KBM-7 (cell line): ENCODE data around the gene ARHGEF39.

Experiments
- DNase-seq: peaks from one replicate; pipeline ENCODE4 v3.0.0-alpha.2; 2015
- in situ Hi-C: fragments of 300-500 bp; cut with MboI; formaldehyde crosslinking; loops from 2 replicates; pipeline ENCODE4 v1.14.3; 2020; ENCODE audit warnings: low sequenced_read_pairs, low pct_unique_long_range_greater_than_20kb, mixed read lengths

Gene ARHGEF39

GRCh38 chr9:35680331-35681105 is 15.5 kb upstream of the ARHGEF39 start:
- no peak for DNase-seq
- in situ Hi-C loops: no loop called here

DNA sequence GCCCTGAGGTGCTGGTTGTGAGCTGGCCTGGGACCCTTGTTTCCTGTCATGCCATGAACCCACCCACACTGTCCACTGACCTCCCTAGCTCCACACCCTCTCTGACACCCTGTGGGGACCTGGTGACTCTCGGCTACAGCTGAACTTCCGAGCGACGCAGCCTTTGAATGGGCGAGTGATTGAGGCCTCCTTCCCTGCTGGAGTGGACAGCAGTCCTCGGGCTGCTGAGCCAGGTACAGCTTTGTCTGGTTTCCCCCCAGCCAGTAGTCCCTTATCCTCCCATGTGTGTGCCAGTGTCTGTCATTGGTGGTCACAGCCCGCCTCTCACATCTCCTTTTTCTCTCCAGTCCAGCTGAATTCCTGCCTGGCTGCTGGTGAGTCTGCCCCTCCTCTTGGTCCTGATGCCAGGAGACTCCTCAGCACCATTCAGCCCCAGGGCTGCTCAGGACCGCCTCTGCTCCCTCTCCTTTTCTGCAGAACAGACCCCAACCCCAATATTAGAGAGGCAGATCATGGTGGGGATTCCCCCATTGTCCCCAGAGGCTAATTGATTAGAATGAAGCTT is 14.9 kb upstream of the ARHGEF39 start:
- no peak for DNase-seq
- in situ Hi-C loops: no loop called here

DNA sequence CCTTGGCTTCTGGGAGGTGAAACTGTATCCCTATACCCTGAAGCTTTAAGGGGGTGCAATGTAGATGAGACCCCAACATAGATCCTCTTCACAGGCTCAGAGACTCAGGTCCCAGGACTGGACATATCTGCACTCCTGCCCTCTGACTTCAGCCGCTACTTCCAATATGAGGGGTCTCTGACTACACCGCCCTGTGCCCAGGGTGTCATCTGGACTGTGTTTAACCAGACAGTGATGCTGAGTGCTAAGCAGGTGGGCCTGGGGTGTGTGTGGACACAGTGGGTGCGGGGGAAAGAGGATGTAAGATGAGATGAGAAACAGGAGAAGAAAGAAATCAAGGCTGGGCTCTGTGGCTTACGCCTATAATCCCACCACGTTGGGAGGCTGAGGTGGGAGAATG is 14.1 kb upstream of the ARHGEF39 start:
- in situ Hi-C loops: no loop called here
- no peak for DNase-seq

DNA sequence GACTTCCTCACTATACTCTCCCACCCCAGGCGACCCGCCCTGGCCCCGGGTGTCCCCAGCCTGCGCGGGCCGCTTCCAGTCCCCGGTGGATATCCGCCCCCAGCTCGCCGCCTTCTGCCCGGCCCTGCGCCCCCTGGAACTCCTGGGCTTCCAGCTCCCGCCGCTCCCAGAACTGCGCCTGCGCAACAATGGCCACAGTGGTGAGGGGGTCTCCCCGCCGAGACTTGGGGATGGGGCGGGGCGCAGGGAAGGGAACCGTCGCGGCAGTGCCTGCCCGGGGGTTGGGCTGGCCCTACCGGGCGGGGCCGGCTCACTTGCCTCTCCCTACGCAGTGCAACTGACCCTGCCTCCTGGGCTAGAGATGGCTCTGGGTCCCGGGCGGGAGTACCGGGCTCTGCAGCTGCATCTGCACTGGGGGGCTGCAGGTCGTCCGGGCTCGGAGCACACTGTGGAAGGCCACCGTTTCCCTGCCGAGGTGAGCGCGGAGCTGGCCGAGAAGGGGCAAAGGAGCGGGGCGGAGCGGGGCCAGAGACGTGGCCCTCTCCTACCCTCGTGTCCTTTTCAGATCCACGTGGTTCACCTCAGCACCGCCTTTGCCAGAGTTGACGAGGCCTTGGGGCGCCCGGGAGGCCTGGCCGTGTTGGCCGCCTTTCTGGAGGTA is 10.9 kb upstream of the ARHGEF39 start:
- in situ Hi-C loops: no loop called here
- DNase-seq: no peak

- no peak for DNase-seq
- in situ Hi-C loops: no loop called here
Measured at GRCh38 chr9:35675204-35675603, 10.2 kb upstream of the ARHGEF39 start.

DNA sequence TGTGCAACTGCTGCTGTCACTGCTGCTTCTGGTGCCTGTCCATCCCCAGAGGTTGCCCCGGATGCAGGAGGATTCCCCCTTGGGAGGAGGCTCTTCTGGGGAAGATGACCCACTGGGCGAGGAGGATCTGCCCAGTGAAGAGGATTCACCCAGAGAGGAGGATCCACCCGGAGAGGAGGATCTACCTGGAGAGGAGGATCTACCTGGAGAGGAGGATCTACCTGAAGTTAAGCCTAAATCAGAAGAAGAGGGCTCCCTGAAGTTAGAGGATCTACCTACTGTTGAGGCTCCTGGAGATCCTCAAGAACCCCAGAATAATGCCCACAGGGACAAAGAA is 9.0 kb upstream of the ARHGEF39 start:
- no peak for DNase-seq
- in situ Hi-C loops: no loop called here

DNA sequence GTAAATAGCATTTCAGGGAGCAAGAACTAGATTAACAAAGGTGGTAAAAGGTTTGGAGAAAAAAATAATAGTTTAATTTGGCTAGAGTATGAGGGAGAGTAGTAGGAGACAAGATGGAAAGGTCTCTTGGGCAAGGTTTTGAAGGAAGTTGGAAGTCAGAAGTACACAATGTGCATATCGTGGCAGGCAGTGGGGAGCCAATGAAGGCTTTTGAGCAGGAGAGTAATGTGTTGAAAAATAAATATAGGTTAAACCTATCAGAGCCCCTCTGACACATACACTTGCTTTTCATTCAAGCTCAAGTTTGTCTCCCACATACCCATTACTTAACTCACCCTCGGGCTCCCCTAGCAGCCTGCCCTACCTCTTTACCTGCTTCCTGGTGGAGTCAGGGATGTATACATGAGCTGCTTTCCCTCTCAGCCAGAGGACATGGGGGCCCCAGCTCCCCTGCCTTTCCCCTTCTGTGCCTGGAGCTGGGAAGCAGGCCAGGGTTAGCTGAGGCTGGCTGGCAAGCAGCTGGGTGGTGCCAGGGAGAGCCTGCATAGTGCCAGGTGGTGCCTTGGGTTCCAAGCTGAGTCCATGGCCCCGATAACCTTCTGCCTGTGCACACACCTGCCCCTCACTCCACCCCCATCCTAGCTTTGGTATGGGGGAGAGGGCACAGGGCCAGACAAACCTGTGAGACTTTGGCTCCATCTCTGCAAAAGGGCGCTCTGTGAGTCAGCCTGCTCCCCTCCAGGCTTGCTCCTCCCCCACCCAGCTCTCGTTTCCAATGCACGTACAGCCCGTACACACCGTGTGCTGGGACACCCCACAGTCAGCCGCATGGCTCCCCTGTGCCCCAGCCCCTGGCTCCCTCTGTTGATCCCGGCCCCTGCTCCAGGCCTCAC is 8.4 kb upstream of the ARHGEF39 start, which contains the start of gene CA9:
Gene CA9 (plus strand): TSS at position 797 of the 893 bp plus-strand sequence. CDS start 32 bp downstream, at position 829.
- in situ Hi-C loops: no loop called here
- no peak for DNase-seq

- no peak for DNase-seq
- in situ Hi-C loops: loop anchor here (10.0 kb wide), 1 partner anchor 55 kb away; no protein-coding TSS in a partner anchor
Measured at GRCh38 chr9:35669331-35670145, 4.5 kb upstream of the ARHGEF39 start.

DNA sequence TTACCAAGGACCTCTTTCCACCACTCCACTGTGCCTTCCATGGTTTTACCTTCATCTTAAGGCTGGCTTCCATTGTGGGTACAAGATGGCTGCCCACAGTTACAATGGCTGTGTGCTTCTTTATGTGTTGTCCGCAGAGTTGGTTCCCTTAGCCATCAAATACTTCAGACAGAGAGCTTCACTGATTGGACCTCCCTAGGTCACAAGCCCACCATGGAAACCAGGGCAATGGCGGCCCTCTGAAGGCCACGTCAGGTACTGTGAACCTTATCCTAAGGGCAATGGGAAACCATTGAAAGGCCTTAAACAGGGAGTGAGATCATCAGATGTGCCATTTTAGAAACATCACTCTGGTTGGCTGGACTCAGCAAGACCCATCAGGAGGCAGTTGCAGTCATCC is 2.9 kb upstream of the ARHGEF39 start:
- in situ Hi-C loops: loop anchor here (10.0 kb wide), 1 partner anchor 57 kb away; no protein-coding TSS in a partner anchor
- DNase-seq: no peak

GRCh38 chr9:35666549-35666948 is 1.6 kb upstream of the ARHGEF39 start:
- DNase-seq: no peak
- in situ Hi-C loops: loop anchor here (10.0 kb wide), 1 partner anchor 58 kb away; no protein-coding TSS in a partner anchor

GRCh38 chr9:35666045-35666444 is 1.1 kb upstream of the ARHGEF39 start:
- DNase-seq: no peak
- in situ Hi-C loops: loop anchor here (10.0 kb wide), 1 partner anchor 59 kb away; no protein-coding TSS in a partner anchor

GRCh38 chr9:35665471-35665818 is 450 bp upstream of the ARHGEF39 start:
- in situ Hi-C loops: loop anchor here (10.0 kb wide), 1 partner anchor 59 kb away; no protein-coding TSS in a partner anchor
- DNase-seq: no peak

DNA sequence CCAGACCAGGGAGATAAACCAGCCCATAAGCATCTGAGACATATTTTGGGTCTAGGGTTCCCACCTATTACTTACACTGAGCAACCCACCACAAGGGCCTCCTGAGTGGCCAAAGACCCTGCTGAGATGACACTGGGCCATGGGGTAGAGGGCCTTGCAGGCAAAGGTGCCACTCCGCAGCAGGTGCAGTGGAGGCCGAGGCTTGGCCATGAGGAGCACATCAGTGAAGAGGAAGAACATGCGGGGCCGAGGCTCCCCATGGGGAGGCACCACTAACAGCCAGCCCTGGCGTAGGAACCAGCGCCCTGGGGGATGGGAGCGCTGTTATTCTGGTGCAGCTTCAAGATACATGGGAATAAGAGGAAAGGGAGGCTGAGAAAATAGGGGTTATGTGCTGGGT is 2.6 kb downstream of the ARHGEF39 start:
- in situ Hi-C loops: loop anchor here (10.0 kb wide), 1 partner anchor 62 kb away; no protein-coding TSS in a partner anchor
- DNase-seq: no peak

GRCh38 chr9:35661756-35662350 is 3.1 kb downstream of the ARHGEF39 start:
- in situ Hi-C loops: loop anchor here (10.0 kb wide), 1 partner anchor 63 kb away; no protein-coding TSS in a partner anchor
- DNase-seq: no peak

DNA sequence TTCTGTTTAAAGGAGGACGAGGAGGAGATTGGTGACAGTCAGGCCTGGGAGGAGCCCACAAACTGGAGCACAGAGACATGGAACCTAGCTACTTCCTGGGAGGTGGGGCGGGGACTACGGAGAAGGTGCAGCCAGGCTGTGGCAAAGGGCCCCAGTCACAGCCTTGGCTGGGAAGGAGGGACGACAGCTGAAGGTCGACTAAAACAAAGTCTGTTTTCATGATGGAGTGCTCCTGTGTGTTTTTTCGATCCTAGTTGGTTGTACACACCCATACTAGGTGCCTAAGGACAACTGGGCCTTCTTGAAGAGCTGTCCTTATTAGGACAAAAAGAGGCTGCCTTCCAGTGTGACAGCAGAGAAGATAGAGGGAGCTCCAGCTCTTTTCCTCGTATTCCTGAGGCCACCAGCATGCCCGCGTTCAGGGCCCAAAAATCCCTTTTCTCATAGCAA is 4.0 kb downstream of the ARHGEF39 start:
- in situ Hi-C loops: loop anchor here (10.0 kb wide), 1 partner anchor 64 kb away; no protein-coding TSS in a partner anchor

GRCh38 chr9:35659340-35659739 is 5.7 kb downstream of the ARHGEF39 start:
- in situ Hi-C loops: no loop called here
- no peak for DNase-seq

More for the DNA sequence above, 4.0 kb downstream of the ARHGEF39 start:
- no peak for DNase-seq

GRCh38 chr9:35658968-35659220 is 6.1 kb downstream of the ARHGEF39 start:
- no peak for DNase-seq
- in situ Hi-C loops: no loop called here
